Measurements from ENCODE around the gene GPC2. TPM values are rescaled to one million over a fixed set of nuclear protein-coding genes. Genes with fewer than 3 reads are reported as not detected.

Gene GPC2
- total RNA-seq, 1 experiment from 2014 or later, result 17.9 TPM

DNA sequence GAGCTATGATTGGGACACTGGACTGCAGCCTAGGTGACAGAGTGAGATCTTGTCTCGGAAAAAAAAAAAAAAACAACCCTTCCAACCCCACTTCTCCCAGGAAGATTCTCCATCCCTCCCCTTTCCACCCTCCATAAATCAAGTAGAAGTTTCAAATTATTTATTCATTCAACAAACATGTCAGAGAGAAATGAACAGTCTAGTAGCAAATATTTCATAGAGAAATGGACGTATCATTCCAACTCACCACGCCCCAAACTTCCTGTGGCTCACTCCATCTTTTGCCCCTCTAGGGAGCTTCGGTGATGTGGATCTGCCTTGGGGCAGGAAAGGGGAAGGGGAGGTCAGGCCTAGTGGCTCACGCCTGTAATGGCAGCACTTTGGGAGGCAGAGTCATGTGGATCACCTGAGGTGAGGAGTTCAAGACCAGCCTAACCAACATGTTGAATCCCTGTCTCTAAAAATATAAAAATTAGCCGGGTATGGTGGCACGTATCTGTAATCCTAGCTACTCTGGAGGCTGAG lies 18.0 kb downstream of the GPC2 start:
- ChIA-PET RAD21 (ENCODE audit: low non-redundant PET in 1 of 2, low total read pairs in 2 of 2, uncharacterized antibody in 2 of 2, unreplicated experiment in 2 of 2) (no interaction called here), POLR2A (interaction anchor here (0.6 kb wide), 1 partner anchor 164 kb away, joined by 3 read pairs; no protein-coding TSS in a partner anchor), CTCF (no interaction called here)
- H3K36me3 ChIP-seq (ENCODE audit: control insufficient read depth in 1 of 2, insufficient read depth in 2 of 2, low read length in 2 of 2), result peaks cover 9 to 11% of the 10 kb centered on the region in 2 experiments; a peak in 3 of 4 replicates
- peaks cover 29 to 37% of the 10 kb centered on the region in 2 experiments for H3K4me1 ChIP-seq (ENCODE audit: control insufficient read depth in 1 of 2, insufficient read depth in 2 of 2, low read length in 2 of 2)
- ATAC-seq (no peak), DNase-seq (ENCODE audit: low read depth, low spot score) (no peak)
- peak overlapping the region; percentile 24 for H2AFZ ChIP-seq (ENCODE audit: low read depth, low read length, poor library complexity, severe bottlenecking)
- TF ChIP-seq, protein P1, sequence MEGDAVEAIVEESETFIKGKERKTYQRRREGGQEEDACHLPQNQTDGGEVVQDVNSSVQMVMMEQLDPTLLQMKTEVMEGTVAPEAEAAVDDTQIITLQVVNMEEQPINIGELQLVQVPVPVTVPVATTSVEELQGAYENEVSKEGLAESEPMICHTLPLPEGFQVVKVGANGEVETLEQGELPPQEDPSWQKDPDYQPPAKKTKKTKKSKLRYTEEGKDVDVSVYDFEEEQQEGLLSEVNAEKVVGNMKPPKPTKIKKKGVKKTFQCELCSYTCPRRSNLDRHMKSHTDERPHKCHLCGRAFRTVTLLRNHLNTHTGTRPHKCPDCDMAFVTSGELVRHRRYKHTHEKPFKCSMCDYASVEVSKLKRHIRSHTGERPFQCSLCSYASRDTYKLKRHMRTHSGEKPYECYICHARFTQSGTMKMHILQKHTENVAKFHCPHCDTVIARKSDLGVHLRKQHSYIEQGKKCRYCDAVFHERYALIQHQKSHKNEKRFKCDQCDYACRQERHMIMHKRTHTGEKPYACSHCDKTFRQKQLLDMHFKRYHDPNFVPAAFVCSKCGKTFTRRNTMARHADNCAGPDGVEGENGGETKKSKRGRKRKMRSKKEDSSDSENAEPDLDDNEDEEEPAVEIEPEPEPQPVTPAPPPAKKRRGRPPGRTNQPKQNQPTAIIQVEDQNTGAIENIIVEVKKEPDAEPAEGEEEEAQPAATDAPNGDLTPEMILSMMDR (IDR thresholded peaks at IDR 0.05 in 2 of 3, conservative IDR thresholded peaks at IDR 0.05 in 1 of 3; ENCODE audit: borderline replicate concordance in 1 of 3, insufficient read depth in 1 of 3, low read depth in 2 of 3, low read length in 2 of 3), result peak in 1 of 3 experiments; percentile 25; a peak in 2 of 6 replicates
- no peak for TF ChIP-seq CEBPB (IDR thresholded peaks at IDR 0.05; ENCODE audit: low read depth)
- no peaks in the 10 kb centered on the region for H3K9me3 ChIP-seq (ENCODE audit: control insufficient read depth in 1 of 2, insufficient read depth in 1 of 2, low read depth in 1 of 2, low read length in 2 of 2)
- H3K9me2 ChIP-seq (ENCODE audit: insufficient read depth), result no peaks in the 10 kb centered on the region
- peak overlapping the region; percentile 91 for H3K27ac ChIP-seq (ENCODE audit: low read depth, low read length)
- H4K20me1 ChIP-seq (ENCODE audit: insufficient read depth), result no peaks in the 10 kb centered on the region
- H3K9ac ChIP-seq (ENCODE audit: low read length), result peak overlapping the region; percentile 84
- peaks cover 16% of the 10 kb centered on the region; the same call in 1 of the 2 replicates for H3K79me2 ChIP-seq (ENCODE audit: insufficient read depth, low read length)
- BruUV-seq (replicated peaks), result no TSS peak
- H3K4me2 ChIP-seq (ENCODE audit: low read length), result peak overlapping the region; percentile 93
- H3K4me3 ChIP-seq (replicated peaks in 1 of 2; ENCODE audit: low read depth in 1 of 2, low read length in 2 of 2), result peak overlapping the region; percentile 56 to 91
- no peaks in the 10 kb centered on the region for H3K27me3 ChIP-seq (ENCODE audit: insufficient read depth, low read length)
- intact Hi-C loops (cut with micrococcal nuclease), result no loop called here

DNA sequence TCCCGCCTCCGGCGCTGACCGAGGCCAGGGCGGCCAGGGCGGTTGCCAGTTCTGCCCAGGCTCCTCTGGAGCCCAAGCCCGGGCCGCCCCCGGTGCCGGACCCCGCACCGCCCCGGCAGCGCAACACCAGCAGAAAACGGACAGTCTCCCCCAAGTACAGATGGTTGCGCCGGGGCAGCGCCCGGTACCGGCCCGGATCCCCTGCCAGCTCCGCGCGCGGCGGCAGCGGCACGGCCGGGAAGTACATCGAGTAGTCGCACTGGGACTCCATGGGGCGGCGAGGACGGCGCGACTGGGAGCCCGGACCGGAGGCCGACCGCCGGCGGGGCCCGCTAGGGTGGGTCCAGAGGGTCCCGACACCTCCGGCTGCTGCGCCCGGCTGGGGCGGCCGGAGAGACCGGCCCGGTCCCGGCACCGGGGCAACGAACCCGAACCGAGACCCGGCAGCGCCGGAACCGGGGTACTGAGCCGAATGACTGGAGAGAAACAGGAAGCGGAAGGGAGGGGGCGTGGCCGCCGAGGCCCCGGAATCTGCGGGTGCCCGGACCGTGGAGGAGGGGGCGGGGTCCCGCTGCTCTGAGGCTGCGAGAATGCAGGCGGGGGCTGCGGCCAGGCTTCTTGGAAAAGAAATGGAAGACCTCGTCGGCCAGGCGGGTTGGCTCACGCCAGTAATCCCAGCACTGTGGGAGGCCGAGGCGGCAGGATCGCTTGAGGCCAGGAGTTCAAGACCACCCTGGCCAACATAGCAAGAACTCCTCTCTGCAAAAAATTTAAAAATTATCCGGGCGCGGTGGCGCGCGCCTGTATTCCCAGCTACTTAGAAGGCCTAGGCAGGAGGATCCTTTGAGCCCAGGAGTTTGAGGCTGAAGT lies 18.7 kb downstream of the GPC2 start, which contains the start of gene TRAPPC14:
Gene TRAPPC14, minus strand, starts transcription at position 495 of the 870 bp plus-strand sequence. Its CDS starts 224 bp downstream, at position 271.
- peak; percentile 77 for ATAC-seq
- DNase-seq (ENCODE audit: low read depth, low spot score), result no peak
- CTCF ChIA-PET, result no interaction called here
- peak within 1 kb of the TSS; percentile 93 for H3K4me2 ChIP-seq (ENCODE audit: low read length)
- RAD21 ChIA-PET (ENCODE audit: low non-redundant PET in 1 of 2, low total read pairs in 2 of 2, uncharacterized antibody in 2 of 2, unreplicated experiment in 2 of 2), result no interaction called here
- POLR2A ChIA-PET, result no interaction called here
- no peaks in the 10 kb centered on the region for H3K9me2 ChIP-seq (ENCODE audit: insufficient read depth)
- H2AFZ ChIP-seq (ENCODE audit: low read depth, low read length, poor library complexity, severe bottlenecking), result peak within 1 kb of the TSS; percentile 24
- no TSS peak for BruUV-seq (replicated peaks)
- H3K36me3 ChIP-seq (ENCODE audit: control insufficient read depth in 1 of 2, insufficient read depth in 2 of 2, low read length in 2 of 2), result peaks cover 14 to 16% of the 10 kb centered on the region in 2 experiments; a peak in 3 of 4 replicates
- peaks cover 24 to 32% of the 10 kb centered on the region in 2 experiments for H3K4me1 ChIP-seq (ENCODE audit: control insufficient read depth in 1 of 2, insufficient read depth in 2 of 2, low read length in 2 of 2)
- H3K79me2 ChIP-seq (ENCODE audit: insufficient read depth, low read length), result peaks cover 16% of the 10 kb centered on the region; the same call in 1 of the 2 replicates
- no peak for TF ChIP-seq CEBPB (IDR thresholded peaks at IDR 0.05; ENCODE audit: low read depth)
- TF ChIP-seq ZFX (IDR thresholded peaks at IDR 0.05), result peak; percentile 47; the same call in 1 of the 2 replicates
- TF ChIP-seq, protein P2, sequence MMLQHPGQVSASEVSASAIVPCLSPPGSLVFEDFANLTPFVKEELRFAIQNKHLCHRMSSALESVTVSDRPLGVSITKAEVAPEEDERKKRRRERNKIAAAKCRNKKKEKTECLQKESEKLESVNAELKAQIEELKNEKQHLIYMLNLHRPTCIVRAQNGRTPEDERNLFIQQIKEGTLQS (IDR thresholded peaks at IDR 0.05), result no peak
- TF ChIP-seq, protein P3, sequence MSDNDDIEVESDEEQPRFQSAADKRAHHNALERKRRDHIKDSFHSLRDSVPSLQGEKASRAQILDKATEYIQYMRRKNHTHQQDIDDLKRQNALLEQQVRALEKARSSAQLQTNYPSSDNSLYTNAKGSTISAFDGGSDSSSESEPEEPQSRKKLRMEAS (IDR thresholded peaks at IDR 0.05), result peak; percentile 58
- TF ChIP-seq SP1 (IDR thresholded peaks at IDR 0.05; ENCODE audit: low read depth), result peak; percentile 60
- TF ChIP-seq SIN3A (IDR thresholded peaks at IDR 0.05; ENCODE audit: low read depth), result peak; percentile 60; the same call in 1 of the 2 replicates
- peak; percentile 5 for TF ChIP-seq YY1 (IDR thresholded peaks at IDR 0.05; ENCODE audit: extremely low read depth, insufficient replicate concordance, low read depth, low read length)
- TF ChIP-seq ELF1 (IDR thresholded peaks at IDR 0.05; ENCODE audit: borderline replicate concordance, low read depth), result no peak; the same call in 1 of the 2 replicates
- TF ChIP-seq TCF7L2 (IDR thresholded peaks at IDR 0.05; ENCODE audit: borderline replicate concordance, extremely low read depth, insufficient read depth, insufficient read length), result no peak
- TF ChIP-seq EZH2 (IDR thresholded peaks at IDR 0.05), result no peak
- peak; percentile 76 for TF ChIP-seq POLR2A (IDR thresholded peaks at IDR 0.05; ENCODE audit: borderline replicate concordance, extremely low read depth, insufficient read depth, insufficient read length)
- TF ChIP-seq POLR2AphosphoS5 (IDR thresholded peaks at IDR 0.05; ENCODE audit: low read depth, low read length), result peak; percentile 88
- H4K20me1 ChIP-seq (ENCODE audit: insufficient read depth), result no peaks in the 10 kb centered on the region
- intact Hi-C loops (cut with micrococcal nuclease), result no loop called here
- H3K9ac ChIP-seq (ENCODE audit: low read length), result peak within 1 kb of the TSS; percentile 84
- no peaks in the 10 kb centered on the region for H3K9me3 ChIP-seq (ENCODE audit: control insufficient read depth in 1 of 2, insufficient read depth in 1 of 2, low read depth in 1 of 2, low read length in 2 of 2)
- peak within 1 kb of the TSS; percentile 91 for H3K27ac ChIP-seq (ENCODE audit: low read depth, low read length)
- no peaks in the 10 kb centered on the region for H3K27me3 ChIP-seq (ENCODE audit: insufficient read depth, low read length)
- H3K4me3 ChIP-seq (replicated peaks in 1 of 2; ENCODE audit: low read depth in 1 of 2, low read length in 2 of 2), result peak within 1 kb of the TSS; percentile 56 to 91

Data from HCT116 (cell line).